WERI-Rb-1 (cell line): ENCODE measurements around the gene HGD.
"Not testable (repeated sequence)": the region's sequence is repeated elsewhere in the genome, so short reads cannot be mapped to it uniquely, and the experiment has no call there.

Source experiments
- DNase-seq: peaks from one replicate; pipeline ENCODE4 v3.0.0-alpha.2; 2020
- H3K27ac ChIP-seq: fragments of 250-450 bp; sonication (Bioruptor Pico); 2 replicates; pipeline ENCODE4 v1.5.1; 2020; ENCODE audit warnings: mild to moderate bottlenecking, moderate library complexity
- H3K27me3 ChIP-seq: fragments of 250-450 bp; sonication (Bioruptor Pico); 2 replicates; pipeline ENCODE4 v1.5.1; 2021; ENCODE audit warnings: mild to moderate bottlenecking, low read depth, moderate library complexity; ENCODE audit not compliant: insufficient read depth, severe bottlenecking
- H3K36me3 ChIP-seq: fragments of 250-450 bp; sonication (Bioruptor Pico); 2 replicates; pipeline ENCODE4 v1.5.1; 2020; ENCODE audit warnings: mild to moderate bottlenecking, moderate library complexity
- H3K4me3 ChIP-seq: 2 replicates; pipeline ENCODE4 v1.5.1; 2011; ENCODE audit warnings: low read depth, mild to moderate bottlenecking, control low read depth, low read length
- H3K9me3 ChIP-seq: fragments of 250-450 bp; sonication (Bioruptor Pico); 2 replicates; pipeline ENCODE4 v1.5.1; 2021; ENCODE audit warnings: mild to moderate bottlenecking, moderate library complexity; ENCODE audit not compliant: severe bottlenecking
- TF ChIP-seq, protein P1 (sequence below): IDR thresholded peaks from 2 replicates; pipeline ENCODE4 v1.5.1; 2011; ENCODE audit warnings: low read depth, mild to moderate bottlenecking, control low read depth, inconsistent platforms, low read length

HGD gene

DNA sequence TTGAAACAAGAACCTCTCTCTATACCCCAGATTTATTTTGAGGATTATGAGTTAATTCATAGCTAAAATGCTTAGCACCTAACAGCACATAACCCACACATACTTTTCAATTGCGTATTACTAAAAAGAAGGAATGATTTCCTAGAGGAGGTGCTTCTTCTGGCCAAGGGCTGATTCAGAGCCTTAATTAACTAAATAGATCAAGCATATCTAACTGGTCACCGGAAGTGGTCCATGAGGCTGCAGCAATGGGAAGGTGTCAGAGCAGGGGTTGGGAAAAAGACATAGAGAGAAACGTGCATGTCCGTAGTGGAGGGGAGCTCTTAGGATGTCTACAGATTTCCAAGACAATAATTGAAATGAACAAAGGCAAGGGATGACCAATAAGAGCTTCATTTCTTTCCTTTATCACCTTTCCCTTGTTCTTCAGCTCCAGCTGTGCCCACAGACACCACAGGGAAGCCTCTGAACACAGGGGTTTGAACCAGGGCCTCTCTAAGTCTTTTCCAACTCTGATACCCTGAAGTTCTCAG, 467 bp downstream of the HGD start:
- no peaks in the 10 kb centered on the region for H3K36me3 ChIP-seq
- peaks cover 7% of the 10 kb centered on the region for H3K9me3 ChIP-seq
- H3K4me3 ChIP-seq, result no peak overlapping the region
- H3K27ac ChIP-seq, result no peak overlapping the region
- TF ChIP-seq, protein P1, sequence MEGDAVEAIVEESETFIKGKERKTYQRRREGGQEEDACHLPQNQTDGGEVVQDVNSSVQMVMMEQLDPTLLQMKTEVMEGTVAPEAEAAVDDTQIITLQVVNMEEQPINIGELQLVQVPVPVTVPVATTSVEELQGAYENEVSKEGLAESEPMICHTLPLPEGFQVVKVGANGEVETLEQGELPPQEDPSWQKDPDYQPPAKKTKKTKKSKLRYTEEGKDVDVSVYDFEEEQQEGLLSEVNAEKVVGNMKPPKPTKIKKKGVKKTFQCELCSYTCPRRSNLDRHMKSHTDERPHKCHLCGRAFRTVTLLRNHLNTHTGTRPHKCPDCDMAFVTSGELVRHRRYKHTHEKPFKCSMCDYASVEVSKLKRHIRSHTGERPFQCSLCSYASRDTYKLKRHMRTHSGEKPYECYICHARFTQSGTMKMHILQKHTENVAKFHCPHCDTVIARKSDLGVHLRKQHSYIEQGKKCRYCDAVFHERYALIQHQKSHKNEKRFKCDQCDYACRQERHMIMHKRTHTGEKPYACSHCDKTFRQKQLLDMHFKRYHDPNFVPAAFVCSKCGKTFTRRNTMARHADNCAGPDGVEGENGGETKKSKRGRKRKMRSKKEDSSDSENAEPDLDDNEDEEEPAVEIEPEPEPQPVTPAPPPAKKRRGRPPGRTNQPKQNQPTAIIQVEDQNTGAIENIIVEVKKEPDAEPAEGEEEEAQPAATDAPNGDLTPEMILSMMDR, result no peak
- DNase-seq, result no peak
- no peaks in the 10 kb centered on the region for H3K27me3 ChIP-seq

DNA sequence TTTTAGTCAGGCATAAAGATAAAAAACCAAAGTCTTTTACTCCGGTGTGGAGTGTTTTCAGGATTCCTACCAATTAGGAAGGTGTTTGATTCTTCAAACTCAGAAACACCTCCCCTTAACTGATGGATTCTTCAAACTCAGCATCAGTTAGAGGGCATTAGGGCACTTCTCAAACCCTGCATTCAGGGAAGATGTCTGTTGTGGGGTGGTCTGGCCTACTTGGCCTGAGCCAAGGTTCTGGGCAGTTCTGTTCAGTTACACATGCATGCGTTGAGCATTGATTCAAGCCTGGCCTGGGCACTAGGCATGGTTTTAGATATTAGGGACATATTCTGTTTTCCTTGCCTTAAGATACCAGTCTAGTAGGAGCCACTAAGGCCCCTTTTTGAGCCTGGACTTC, 1.0 kb downstream of the HGD start:
- TF ChIP-seq, protein P1, result no peak
- H3K4me3 ChIP-seq, result no peak overlapping the region
- H3K27ac ChIP-seq, result no peak overlapping the region
- peaks cover 7% of the 10 kb centered on the region for H3K9me3 ChIP-seq
- no peaks in the 10 kb centered on the region for H3K36me3 ChIP-seq
- H3K27me3 ChIP-seq, result no peaks in the 10 kb centered on the region
- DNase-seq, result no peak

DNA sequence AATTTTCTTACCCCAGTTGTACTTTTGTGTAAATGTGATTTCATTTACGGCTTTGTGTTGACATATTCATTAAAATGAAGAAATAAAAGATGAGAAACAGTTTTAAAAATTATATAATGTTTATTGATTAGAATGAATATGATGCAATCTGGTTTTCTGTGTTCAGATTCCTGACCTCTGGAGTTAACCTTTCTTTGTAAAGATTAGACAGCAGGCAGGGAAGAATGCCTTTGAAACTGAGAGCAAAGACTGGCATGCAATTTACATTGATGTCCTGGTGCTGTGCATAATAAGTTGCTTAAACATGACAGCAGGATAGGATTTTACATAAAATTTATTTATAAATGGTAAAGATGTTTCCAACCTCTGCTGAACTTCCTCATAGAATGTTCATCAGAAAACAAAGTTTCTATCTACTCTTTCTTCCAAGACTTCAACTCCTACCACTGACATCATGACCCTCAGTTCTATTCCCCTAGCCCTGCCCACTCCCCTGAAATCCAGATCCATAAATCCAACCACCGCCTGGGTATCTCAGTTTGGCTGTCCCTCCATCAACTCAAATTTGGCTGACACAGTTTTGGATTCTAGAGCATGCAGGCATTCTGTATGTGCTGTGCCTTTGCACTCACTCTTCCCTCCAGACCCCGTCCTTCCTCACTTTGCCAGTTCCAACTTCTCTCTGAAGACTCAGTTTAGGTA, 1.7 kb downstream of the HGD start:
- TF ChIP-seq, protein P1, result no peak
- Histone ChIP-seq H3K27ac (no peak overlapping the region), H3K4me3 (no peak overlapping the region), H3K9me3 (peaks cover 7% of the 10 kb centered on the region), H3K27me3 (no peaks in the 10 kb centered on the region), H3K36me3 (no peaks in the 10 kb centered on the region)
- no peak for DNase-seq

DNA sequence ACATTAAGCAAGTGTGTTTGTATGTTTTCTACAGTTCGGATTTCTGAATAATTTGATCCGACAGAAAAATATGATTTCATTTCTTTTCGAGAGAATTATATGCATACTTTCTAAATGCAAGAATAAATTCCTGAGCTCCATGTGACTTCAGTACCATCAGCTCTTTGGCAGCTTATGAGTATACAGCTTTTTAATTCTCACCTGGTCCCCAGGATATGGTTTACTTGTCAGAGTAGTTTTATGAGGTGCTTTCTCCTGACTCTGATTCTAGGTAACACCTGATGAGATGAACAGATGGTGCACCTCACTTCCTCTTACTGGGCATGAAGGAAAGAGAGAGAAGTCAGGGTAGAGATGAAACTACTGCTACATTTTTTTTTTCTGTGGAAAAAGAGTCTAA, 3.1 kb downstream of the HGD start:
- DNase-seq, result no peak
- H3K4me3 ChIP-seq, result no peak overlapping the region
- H3K27me3 ChIP-seq, result no peaks in the 10 kb centered on the region
- no peak overlapping the region for H3K27ac ChIP-seq
- H3K36me3 ChIP-seq, result no peaks in the 10 kb centered on the region
- TF ChIP-seq, protein P1, result no peak
- H3K9me3 ChIP-seq, result peaks cover 7% of the 10 kb centered on the region

DNA sequence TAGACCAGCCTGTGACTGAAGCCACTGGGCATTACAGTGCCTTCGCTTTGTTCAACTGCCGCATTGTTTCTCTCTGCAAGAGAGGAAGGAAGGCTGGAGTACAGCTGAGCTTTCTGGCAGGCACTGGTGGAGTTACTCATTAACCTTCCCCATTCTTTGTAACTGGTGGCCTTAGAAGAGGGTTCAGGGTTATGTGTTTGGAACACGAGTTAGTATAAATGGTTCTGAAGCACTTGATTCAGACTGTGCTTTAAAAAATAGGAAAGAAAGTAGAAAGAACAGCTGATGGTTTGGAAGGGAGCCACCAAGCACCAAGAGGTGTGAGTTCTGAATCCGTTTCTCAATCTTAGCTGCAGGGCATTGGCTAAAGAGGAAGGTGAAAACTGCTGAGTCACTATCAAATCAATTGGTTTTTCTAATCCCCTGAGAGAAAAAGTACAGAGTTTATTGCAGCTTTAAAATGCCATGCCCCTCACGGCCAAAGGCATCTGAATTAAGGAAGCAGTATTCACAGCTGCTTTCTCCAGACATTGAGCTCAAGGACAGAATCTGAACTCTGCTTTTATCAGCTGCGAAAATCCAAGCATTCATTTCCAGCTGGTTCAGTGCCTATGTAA, 3.6 kb downstream of the HGD start:
- no peaks in the 10 kb centered on the region for H3K27me3 ChIP-seq
- no peak overlapping the region for H3K4me3 ChIP-seq
- H3K36me3 ChIP-seq, result no peaks in the 10 kb centered on the region
- TF ChIP-seq, protein P1, result no peak
- peaks cover 7% of the 10 kb centered on the region for H3K9me3 ChIP-seq
- H3K27ac ChIP-seq, result no peak overlapping the region
- DNase-seq, result no peak

DNA sequence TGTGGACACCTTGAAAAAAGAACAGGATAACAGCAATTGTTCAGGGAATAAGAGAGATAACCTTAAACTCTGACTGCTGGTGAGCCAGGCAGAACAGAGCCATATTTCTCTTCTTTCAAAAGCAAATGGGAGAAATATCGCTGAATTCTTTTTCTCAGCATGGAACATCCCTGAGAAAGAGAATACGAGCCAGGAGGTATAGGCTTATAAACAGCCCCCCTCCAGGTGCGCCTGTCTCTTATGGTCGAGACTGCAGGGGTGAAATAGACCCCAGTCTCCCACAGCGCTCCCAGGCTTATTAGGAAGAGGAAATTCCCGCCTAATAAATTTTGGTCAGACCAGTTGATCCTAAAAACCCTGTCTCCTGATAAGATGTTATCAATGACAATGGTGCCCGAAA, 4.8 kb downstream of the HGD start:
- DNase-seq, H3K27me3 ChIP-seq, H3K4me3 ChIP-seq, H3K9me3 ChIP-seq, H3K27ac ChIP-seq, H3K36me3 ChIP-seq: not testable (repeated sequence)
